Small intestine (tissue), 7 donors: ENCODE results near the gene TXNDC5. TPM values are rescaled to one million over a fixed set of nuclear protein-coding genes. Genes with fewer than 3 reads are reported as not detected.

Experiments used
- DNase-seq, 2 donors: peaks; one replicate each; pipeline versions ENCODE4 v3.0.0 to v3.0.0-alpha.2; 2013
- FAIRE-seq: peaks from 2 replicates; lab custom pipeline; 2012; peaks lifted over from hg19 to GRCh38; lab: Jason Lieb, UNC
- H3K27ac ChIP-seq, 3 donors: one replicate each; pipeline ENCODE4 v1.5.1; 2013; ENCODE audit warnings: low read length in 2 of 3, mild to moderate bottlenecking in 2 of 3, control low read depth in 1 of 3, inconsistent platforms in 1 of 3, low read depth in 1 of 3, moderate library complexity in 1 of 3
- H3K27me3 ChIP-seq, 3 donors: one replicate each; pipeline ENCODE4 v1.6.1; 2013; ENCODE audit warnings: low read length in 3 of 3, inconsistent platforms in 1 of 3; ENCODE audit not compliant: control insufficient read depth in 3 of 3, insufficient read depth in 3 of 3
- H3K36me3 ChIP-seq, 3 donors: one replicate each; pipeline ENCODE4 v1.6.1; 2013; ENCODE audit warnings: low read length in 3 of 3, inconsistent platforms in 1 of 3, low read depth in 1 of 3, mild to moderate bottlenecking in 1 of 3, moderate library complexity in 1 of 3; ENCODE audit not compliant: control insufficient read depth in 3 of 3, insufficient read depth in 2 of 3
- H3K4me1 ChIP-seq, 3 donors: one replicate each; pipeline ENCODE4 v1.6.1; 2013; ENCODE audit warnings: low read length in 2 of 3, inconsistent platforms in 1 of 3, low read depth in 1 of 3, mild to moderate bottlenecking in 1 of 3, moderate library complexity in 1 of 3; ENCODE audit not compliant: control insufficient read depth in 3 of 3, insufficient read depth in 2 of 3
- H3K4me3 ChIP-seq, 3 donors: one replicate each; pipeline ENCODE4 v1.5.1; 2013; ENCODE audit warnings: low read length in 3 of 3, control low read depth in 1 of 3, inconsistent platforms in 1 of 3, low read depth in 1 of 3, mild to moderate bottlenecking in 1 of 3, moderate library complexity in 1 of 3
- H3K9me3 ChIP-seq, 2 donors: one replicate each; pipeline ENCODE4 v1.6.1; 2013; ENCODE audit warnings: low read depth in 1 of 2, low read length in 1 of 2; ENCODE audit not compliant: control insufficient read depth in 2 of 2, insufficient read depth in 1 of 2
- WGBS, 3 donors: extraction: QIAGEN DNeasy Blood & Tissue Kit; methylation state at CpG; one replicate each; pipeline ENCODE4 v1.1.7; 2013; 5-methylcytosine and 5-hydroxymethylcytosine counted together
- polyA plus RNA-seq, 4 donors: library from polyadenylated mRNA; stranded (reverse) in 3 of 4; unstranded in 1 of 4; fragments of 200-250 nt in 3 of 4; fragments of 120-200 nt in 1 of 4; gene quantifications; one replicate each; pipeline versions ENCODE4 v1.2.1 to v1.2.3, GENCODE V29; 2013
- donor health status: healthy with polysubstance abuse.
- donor health status: control.
- donor health status: control.
- donor health status: Bipolar disorder and iron deficiency.
- donor health status: healthy.

TXNDC5 gene
- polyA plus RNA-seq, 4 donors, result 19.5 to 99.8 (median 85.3) TPM

- Histone ChIP-seq H3K4me3 (no peak overlapping the region), H3K27ac (peak overlapping the region in 1 of 3 donors; percentile 7), H3K36me3 (no peaks in the 10 kb centered on the region), H3K4me1 (no peaks in the 10 kb centered on the region), H3K9me3 (peaks cover 0 to 2% of the 10 kb centered on the region in 2 donors), H3K27me3 (no peaks in the 10 kb centered on the region)
- FAIRE-seq, result no peak
- WGBS, 3 donors, result 64 to 80% (median 73%) methylated on average over 5 of the region's 5 CpGs
- no peak for DNase-seq
Measured at GRCh38 chr6:7939864-7940228, 29.3 kb upstream of the TXNDC5 start.

DNA sequence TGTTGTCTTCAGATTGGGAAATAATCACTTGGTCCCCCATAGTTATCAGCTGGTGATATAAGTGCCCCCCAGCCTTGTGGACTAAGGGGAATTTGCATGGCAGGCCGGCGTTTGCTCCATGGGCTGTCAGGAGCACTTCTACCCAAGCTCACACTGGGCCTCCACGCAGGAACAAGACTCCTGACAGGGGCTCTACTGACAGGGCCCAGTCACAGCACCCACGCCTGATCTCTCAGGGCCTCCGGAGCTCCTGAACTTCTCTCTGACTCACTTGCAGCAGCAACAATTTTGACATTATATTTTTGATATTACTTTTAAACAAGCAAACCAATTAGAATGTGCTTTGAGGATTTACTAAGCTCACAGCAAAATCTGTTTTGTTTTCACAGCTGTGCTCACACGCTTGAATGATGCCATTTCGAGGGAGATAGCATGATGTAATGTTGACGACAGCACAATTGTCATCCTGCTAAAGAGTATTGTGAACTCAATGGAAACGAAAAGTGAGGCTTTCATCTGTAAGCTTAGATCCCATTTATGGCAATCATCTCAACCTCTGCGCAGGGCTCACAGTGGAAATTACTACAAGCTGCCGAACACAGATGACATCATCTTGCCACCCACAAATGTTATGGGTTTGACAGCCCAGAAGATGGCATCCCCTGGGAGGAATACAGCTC lies 28.7 kb upstream of the TXNDC5 start:
- Histone ChIP-seq H3K36me3 (no peaks in the 10 kb centered on the region), H3K4me1 (no peaks in the 10 kb centered on the region), H3K27ac (peak overlapping the region in 1 of 3 donors; percentile 7), H3K4me3 (no peak overlapping the region), H3K27me3 (no peaks in the 10 kb centered on the region), H3K9me3 (peaks cover 0 to 3% of the 10 kb centered on the region in 2 donors)
- 78 to 88% (median 86%) methylated on average over 11 of the region's 11 CpGs for WGBS, 3 donors
- DNase-seq (no peak), FAIRE-seq (no peak)

DNA sequence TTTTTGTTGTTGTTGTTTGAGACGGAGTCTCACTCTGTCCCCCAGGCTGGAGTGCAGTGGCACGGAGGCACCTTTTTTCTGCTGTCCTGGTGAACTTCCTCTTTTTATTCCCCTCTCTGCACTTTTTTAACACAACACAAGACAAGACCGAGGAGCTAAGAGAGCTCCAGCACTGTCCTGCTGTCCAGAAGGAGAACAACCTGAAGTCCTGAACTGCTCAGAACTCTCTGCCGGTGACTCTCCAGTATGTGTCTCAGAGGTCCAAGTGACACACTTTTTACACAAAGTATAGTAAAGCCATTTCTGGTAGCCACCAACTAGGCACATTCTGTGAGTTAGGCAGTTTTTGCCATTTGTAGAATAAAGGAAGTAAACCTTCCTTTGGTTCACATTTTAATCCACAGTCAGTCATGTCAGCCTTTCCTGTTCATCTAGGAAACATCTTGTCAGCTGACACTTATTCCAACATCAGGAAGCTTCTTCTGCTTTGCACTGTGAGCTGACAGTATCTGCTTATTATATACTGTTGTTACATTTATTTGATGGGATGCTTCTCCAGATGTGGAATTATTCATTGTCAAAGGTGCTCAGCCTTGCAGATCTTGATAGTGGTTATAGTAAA lies 28.1 kb upstream of the TXNDC5 start:
- WGBS, 3 donors, result 73 to 81% (median 77%) methylated on average over 4 of the region's 4 CpGs
- peaks cover 0 to 3% of the 10 kb centered on the region in 2 donors for H3K9me3 ChIP-seq
- no peak overlapping the region for H3K4me3 ChIP-seq
- DNase-seq (no peak), FAIRE-seq (no peak)
- H3K36me3 ChIP-seq, result no peaks in the 10 kb centered on the region
- no peaks in the 10 kb centered on the region for H3K27me3 ChIP-seq
- H3K27ac ChIP-seq, result no peak overlapping the region
- no peaks in the 10 kb centered on the region for H3K4me1 ChIP-seq

GRCh38 chr6:7933794-7934193 lies 23.2 kb upstream of the TXNDC5 start:
- DNase-seq, result no peak
- Histone ChIP-seq H3K27ac (no peak overlapping the region), H3K4me1 (no peaks in the 10 kb centered on the region), H3K36me3 (no peaks in the 10 kb centered on the region), H3K9me3 (peaks cover 0 to 3% of the 10 kb centered on the region in 2 donors), H3K27me3 (peaks cover 0 to 2% (median 0%) of the 10 kb centered on the region in 3 donors), H3K4me3 (no peak overlapping the region)
- FAIRE-seq, result no peak
- 63 to 75% (median 69%) methylated on average over 3 of the region's 3 CpGs for WGBS, 3 donors

GRCh38 chr6:7932625-7933024 lies 22.0 kb upstream of the TXNDC5 start:
- H3K9me3 ChIP-seq, result peaks cover 0 to 3% of the 10 kb centered on the region in 2 donors
- DNase-seq (no peak), FAIRE-seq (no peak)
- H3K36me3 ChIP-seq, result no peaks in the 10 kb centered on the region
- H3K4me3 ChIP-seq, result no peak overlapping the region
- H3K27ac ChIP-seq, result no peak overlapping the region
- H3K27me3 ChIP-seq, result peaks cover 0 to 2% (median 0%) of the 10 kb centered on the region in 3 donors
- H3K4me1 ChIP-seq, result no peaks in the 10 kb centered on the region
- 86 to 91% (median 90%) methylated on average over 2 of the region's 2 CpGs for WGBS, 3 donors

GRCh38 chr6:7924867-7925266 lies 14.3 kb upstream of the TXNDC5 start:
- no peak for FAIRE-seq
- no peaks in the 10 kb centered on the region for H3K27me3 ChIP-seq
- H3K36me3 ChIP-seq, result no peaks in the 10 kb centered on the region
- no peaks in the 10 kb centered on the region for H3K4me1 ChIP-seq
- peaks cover 0 to 10% of the 10 kb centered on the region in 2 donors for H3K9me3 ChIP-seq
- no peak for DNase-seq
- no peak overlapping the region for H3K27ac ChIP-seq
- H3K4me3 ChIP-seq, result no peak overlapping the region

DNA sequence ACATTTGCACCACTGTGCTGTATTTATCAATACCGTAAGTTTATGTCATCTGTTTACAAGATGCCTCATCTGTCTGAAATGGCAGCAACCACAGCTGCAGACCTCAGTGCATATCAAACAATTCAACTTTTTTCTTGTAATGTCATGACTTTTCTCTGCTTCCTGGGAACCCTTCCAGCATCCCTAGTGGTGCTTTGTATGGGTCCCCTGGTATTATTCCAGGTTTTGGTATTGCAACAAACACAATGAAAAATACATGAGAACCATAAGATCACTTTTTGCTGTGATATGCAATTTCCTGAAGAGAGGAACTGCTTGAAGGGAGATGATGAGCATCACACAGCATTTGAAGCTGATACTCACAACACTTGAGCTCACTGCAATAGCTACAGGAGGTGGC lies 12.0 kb upstream of the TXNDC5 start:
- H3K36me3 ChIP-seq, result no peaks in the 10 kb centered on the region
- FAIRE-seq, result no peak
- H3K4me1 ChIP-seq, result no peaks in the 10 kb centered on the region
- peaks cover 0 to 10% of the 10 kb centered on the region in 2 donors for H3K9me3 ChIP-seq
- no peak overlapping the region for H3K27ac ChIP-seq
- peaks cover 0 to 8% (median 0%) of the 10 kb centered on the region in 3 donors for H3K27me3 ChIP-seq
- no peak for DNase-seq
- H3K4me3 ChIP-seq, result no peak overlapping the region
- 71 to 88% (median 81%) methylated on average over 1 of the region's 1 CpG for WGBS, 3 donors

DNA sequence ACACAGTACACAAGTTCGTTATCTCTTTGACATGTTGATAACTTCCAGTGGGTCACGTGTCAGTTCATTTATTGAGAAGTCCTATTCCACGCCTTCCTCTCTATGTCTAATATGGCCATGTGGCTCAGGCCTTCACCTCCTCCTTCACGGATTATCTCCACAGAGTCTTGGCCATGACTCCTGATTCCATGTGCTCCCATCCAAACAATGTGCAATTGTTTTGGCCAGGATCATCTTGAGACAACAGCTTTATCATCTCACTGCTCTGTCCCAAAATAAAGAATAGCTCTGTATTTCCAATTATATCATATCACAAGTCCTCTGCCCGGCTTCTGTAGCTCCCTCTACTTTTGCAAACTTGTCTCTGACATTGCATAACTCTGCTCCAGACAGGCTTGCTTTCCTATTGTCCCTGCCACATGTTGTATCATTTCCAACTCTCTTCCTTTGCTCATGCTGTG lies 11.1 kb upstream of the TXNDC5 start:
- no peak overlapping the region for H3K27ac ChIP-seq
- no peak for FAIRE-seq

More for the DNA sequence above, 11.1 kb upstream of the TXNDC5 start:
- Histone ChIP-seq H3K4me3 (no peak overlapping the region), H3K36me3 (no peaks in the 10 kb centered on the region), H3K4me1 (no peaks in the 10 kb centered on the region), H3K9me3 (peaks cover 0 to 10% of the 10 kb centered on the region in 2 donors), H3K27me3 (peaks cover 0 to 13% (median 0%) of the 10 kb centered on the region in 3 donors)
- WGBS, 3 donors, result 37 to 47% (median 38%) methylated on average over 5 of the region's 5 CpGs
- DNase-seq, result peak in 1 of 2 donors; percentile 42
